HFFc6 (cell line): Measurements from ENCODE around the gene NOL3. TPM values are rescaled to one million over a fixed set of nuclear protein-coding genes. Genes with fewer than 3 reads are reported as not detected.

Source experiments
- DNase-seq: peaks from one replicate; pipeline ENCODE4 v3.0.0-alpha.2; 2018
- H3K27ac Mint-ChIP-seq: 2 replicates; pipeline ENCODE4 v1.8.0; 2020; ENCODE audit warnings: mild to moderate bottlenecking, mixed read lengths
- H3K27me3 Mint-ChIP-seq: 2 replicates; pipeline ENCODE4 v1.8.0; 2021; ENCODE audit warnings: mild to moderate bottlenecking, moderate library complexity, mixed read lengths; ENCODE audit not compliant: insufficient read depth
- H3K36me3 Mint-ChIP-seq: 2 replicates; pipeline ENCODE4 v1.8.0; 2021; ENCODE audit warnings: low read depth, mixed read lengths
- H3K4me1 Mint-ChIP-seq: 2 replicates; pipeline ENCODE4 v1.8.0; 2020; ENCODE audit warnings: low read depth, mixed read lengths
- H3K4me3 Mint-ChIP-seq: 2 replicates; pipeline ENCODE4 v1.8.0; 2020; ENCODE audit warnings: mild to moderate bottlenecking, moderate library complexity, mixed read lengths
- H3K9me3 Mint-ChIP-seq: 2 replicates; pipeline ENCODE4 v1.8.0; 2020; ENCODE audit warnings: mild to moderate bottlenecking, mixed read lengths
- CTCF ChIP-seq: fragments of 200-600 bp; sonication (generic); IDR thresholded peaks from 2 replicates; pipeline ENCODE4 v1.5.0; 2021; ENCODE audit warnings: antibody characterized with exemption, mild to moderate bottlenecking
- total RNA-seq, 6 experiments: library from RNA; stranded (reverse); fragmentation: NEBNext Ultra II Directional; extraction: Animal tissue kit (Norgen Biotek cat#: 25700); gene quantifications; 2 replicates in 1 of 6; 3 replicates in 5 of 6; pipeline ENCODE4 v1.2.3, GENCODE V29; 2021

The NOL3 gene
- total RNA-seq, 6 experiments from 2014 or later = 16.1 to 20.1 (median 17.7) TPM

GRCh38 chr16:67173323-67173722, 3.0 kb downstream of the NOL3 start:
- Mint-ChIP-seq H3K4me1 (peaks cover 33% of the 10 kb centered on the region), H3K27me3 (no peaks in the 10 kb centered on the region; the same call in 1 of the 2 replicates), H3K9me3 (no peaks in the 10 kb centered on the region), H3K27ac (peak overlapping the region; percentile 90), H3K36me3 (no peaks in the 10 kb centered on the region), H3K4me3 (peak overlapping the region; percentile 90)
- TF ChIP-seq CTCF = no peak
- DNase-seq = no peak

- Mint-ChIP-seq H3K4me1 (peaks cover 33% of the 10 kb centered on the region), H3K36me3 (peaks cover 4% of the 10 kb centered on the region; the same call in 1 of the 2 replicates), H3K27ac (peak overlapping the region; percentile 90), H3K9me3 (no peaks in the 10 kb centered on the region), H3K27me3 (no peaks in the 10 kb centered on the region; the same call in 1 of the 2 replicates), H3K4me3 (peak overlapping the region; percentile 90)
- peak; percentile 58 for TF ChIP-seq CTCF
- DNase-seq = peak; percentile 85
Measured at GRCh38 chr16:67173808-67174705, 3.7 kb downstream of the NOL3 start.

- DNase-seq = no peak
- H3K27ac Mint-ChIP-seq = no peak overlapping the region
- H3K27me3 Mint-ChIP-seq = no peaks in the 10 kb centered on the region; the same call in 1 of the 2 replicates
- H3K4me1 Mint-ChIP-seq = peaks cover 26% of the 10 kb centered on the region
- no peak for TF ChIP-seq CTCF
- no peaks in the 10 kb centered on the region for H3K9me3 Mint-ChIP-seq
- 0 out of 2 replicates have a peak overlapping the region, but pooled peaks have one; percentile 90 for H3K4me3 Mint-ChIP-seq
- H3K36me3 Mint-ChIP-seq = peaks cover 4% of the 10 kb centered on the region; the same call in 1 of the 2 replicates
Measured at GRCh38 chr16:67174706-67175231, 4.4 kb downstream of the NOL3 start.

- no peaks in the 10 kb centered on the region; the same call in 1 of the 2 replicates for H3K27me3 Mint-ChIP-seq
- H3K9me3 Mint-ChIP-seq = no peaks in the 10 kb centered on the region
- no peak overlapping the region for H3K4me3 Mint-ChIP-seq
- peaks cover 14% of the 10 kb centered on the region for H3K4me1 Mint-ChIP-seq
- peaks cover 4% of the 10 kb centered on the region; the same call in 1 of the 2 replicates for H3K36me3 Mint-ChIP-seq
- H3K27ac Mint-ChIP-seq = no peak overlapping the region
- no peak for TF ChIP-seq CTCF
- DNase-seq = no peak
Measured at GRCh38 chr16:67176662-67177061, 6.3 kb downstream of the NOL3 start.

GRCh38 chr16:67177743-67178699, 7.7 kb downstream of the NOL3 start:
- peaks cover 11% of the 10 kb centered on the region for H3K4me1 Mint-ChIP-seq
- no peak overlapping the region for H3K4me3 Mint-ChIP-seq
- no peaks in the 10 kb centered on the region for H3K9me3 Mint-ChIP-seq
- peaks cover 4% of the 10 kb centered on the region; the same call in 1 of the 2 replicates for H3K36me3 Mint-ChIP-seq
- no peak overlapping the region for H3K27ac Mint-ChIP-seq
- no peaks in the 10 kb centered on the region; the same call in 1 of the 2 replicates for H3K27me3 Mint-ChIP-seq
- no peak for TF ChIP-seq CTCF
- no peak for DNase-seq
